Fibroblast of the aortic adventitia (primary cell): Measurements from ENCODE around the gene ADGRD1. TPM values are rescaled to one million over a fixed set of nuclear protein-coding genes. Genes with fewer than 3 reads are reported as not detected.

Source experiments
- DNase-seq: peaks from one replicate; pipeline ENCODE4 v3.0.0-alpha.2; 2010; ENCODE audit warnings: low read depth
- H3K4me3 ChIP-seq: 2 replicates; pipeline ENCODE4 v1.5.1; 2011; ENCODE audit warnings: low read depth, mild to moderate bottlenecking, control low read depth, low read length, moderate library complexity
- CTCF ChIP-seq: IDR thresholded peaks from 2 replicates; pipeline ENCODE4 v1.5.1; 2011; ENCODE audit warnings: mild to moderate bottlenecking, low read length, control low read depth, inconsistent platforms; ENCODE audit not compliant: insufficient read depth
- total RNA-seq: library from RNA; depleted of rRNA; stranded (reverse); fragments of >200 nt; gene quantifications from 2 replicates; pipeline ENCODE4 v1.2.3, GENCODE V29; 2012; ENCODE audit warnings: low replicate concordance

The ADGRD1 gene
- total RNA-seq, 1 donor: 1.2 TPM

- H3K4me3 ChIP-seq: no peak overlapping the region
- no peak for TF ChIP-seq CTCF
- DNase-seq: no peak
Observed at GRCh38 chr12:131053567-131053966, 99.9 kb downstream of the ADGRD1 start.

- TF ChIP-seq CTCF: no peak
- H3K4me3 ChIP-seq: no peak overlapping the region
- DNase-seq: no peak
Observed at GRCh38 chr12:131054345-131055092, 100.8 kb downstream of the ADGRD1 start.

GRCh38 chr12:131055093-131055465 is 101.4 kb downstream of the ADGRD1 start:
- no peak for DNase-seq
- no peak overlapping the region for H3K4me3 ChIP-seq
- TF ChIP-seq CTCF: no peak

GRCh38 chr12:131055596-131056233 is 102.0 kb downstream of the ADGRD1 start:
- no peak for TF ChIP-seq CTCF
- H3K4me3 ChIP-seq: no peak overlapping the region
- DNase-seq: no peak

- TF ChIP-seq CTCF: no peak
Observed at GRCh38 chr12:131056626-131057025, 102.9 kb downstream of the ADGRD1 start.

GRCh38 chr12:131057211-131057721 is 103.6 kb downstream of the ADGRD1 start:
- no peak for TF ChIP-seq CTCF
- no peak for DNase-seq
- no peak overlapping the region for H3K4me3 ChIP-seq

More at GRCh38 chr12:131056626-131057025, 102.9 kb downstream of the ADGRD1 start:
- H3K4me3 ChIP-seq: no peak overlapping the region
- no peak for DNase-seq
